T-helper 2 cell treated with Interferon-gamma antibody and Interleukin-4, amounts not matched to agents 5 μg/mL and 100 μg/mL, for 36 hours (primary cell): ENCODE data around the gene FNBP1L.
"Not testable (repeated sequence)": the region's sequence is repeated elsewhere in the genome, so short reads cannot be mapped to it uniquely, and the experiment has no call there.

Experiments used
- DNase-seq: peaks from one replicate; pipeline ENCODE4 v3.0.0; 2021; ENCODE audit warnings: low spot score
- H3K27ac Mint-ChIP-seq: one replicate; pipeline ENCODE4 v1.8.0; 2021; ENCODE audit warnings: mild to moderate bottlenecking, mixed read lengths
- H3K27me3 Mint-ChIP-seq: one replicate; pipeline ENCODE4 v1.8.0; 2021; ENCODE audit warnings: low read depth, mixed read lengths
- H3K36me3 Mint-ChIP-seq: one replicate; pipeline ENCODE4 v1.8.0; 2021; ENCODE audit warnings: low read depth, mixed read lengths
- H3K4me1 Mint-ChIP-seq: one replicate; pipeline ENCODE4 v1.8.0; 2021; ENCODE audit warnings: low read depth, mixed read lengths
- H3K4me3 Mint-ChIP-seq: one replicate; pipeline ENCODE4 v1.8.0; 2022; ENCODE audit warnings: mild to moderate bottlenecking, moderate library complexity, mixed read lengths
- H3K9me3 Mint-ChIP-seq: one replicate; pipeline ENCODE4 v1.8.0; 2021; ENCODE audit warnings: mixed read lengths

Gene FNBP1L

GRCh38 chr1:93579891-93580290 is 132.0 kb downstream of the FNBP1L start:
- Mint-ChIP-seq H3K27ac (no peak overlapping the region), H3K36me3 (peaks cover 2% of the 10 kb centered on the region), H3K9me3 (no peaks in the 10 kb centered on the region), H3K4me1 (no peaks in the 10 kb centered on the region), H3K4me3 (no peak overlapping the region), H3K27me3 (no peaks in the 10 kb centered on the region)
- no peak for DNase-seq

- H3K9me3 Mint-ChIP-seq, result no peaks in the 10 kb centered on the region
- no peaks in the 10 kb centered on the region for H3K4me1 Mint-ChIP-seq
- H3K4me3 Mint-ChIP-seq, result no peak overlapping the region
- no peak for DNase-seq
- no peak overlapping the region for H3K27ac Mint-ChIP-seq
- no peaks in the 10 kb centered on the region for H3K27me3 Mint-ChIP-seq
- no peaks in the 10 kb centered on the region for H3K36me3 Mint-ChIP-seq
Observed at GRCh38 chr1:93581917-93582850, 134.3 kb downstream of the FNBP1L start.

- DNase-seq, result no peak
- H3K27ac Mint-ChIP-seq, result no peak overlapping the region
- no peaks in the 10 kb centered on the region for H3K27me3 Mint-ChIP-seq
- no peak overlapping the region for H3K4me3 Mint-ChIP-seq
- peaks cover 8% of the 10 kb centered on the region for H3K36me3 Mint-ChIP-seq
- no peaks in the 10 kb centered on the region for H3K9me3 Mint-ChIP-seq
- H3K4me1 Mint-ChIP-seq, result peaks cover 6% of the 10 kb centered on the region
Observed at GRCh38 chr1:93584261-93585003, 136.5 kb downstream of the FNBP1L start.

GRCh38 chr1:93585059-93585966 is 137.4 kb downstream of the FNBP1L start:
- H3K4me1 Mint-ChIP-seq, result peaks cover 9% of the 10 kb centered on the region
- H3K9me3 Mint-ChIP-seq, result no peaks in the 10 kb centered on the region
- no peak for DNase-seq
- no peak overlapping the region for H3K4me3 Mint-ChIP-seq
- H3K27me3 Mint-ChIP-seq, result no peaks in the 10 kb centered on the region
- no peak overlapping the region for H3K27ac Mint-ChIP-seq
- H3K36me3 Mint-ChIP-seq, result peaks cover 14% of the 10 kb centered on the region

GRCh38 chr1:93587354-93587753 is 139.4 kb downstream of the FNBP1L start:
- no peak overlapping the region for H3K27ac Mint-ChIP-seq
- no peaks in the 10 kb centered on the region for H3K27me3 Mint-ChIP-seq
- peaks cover 14% of the 10 kb centered on the region for H3K36me3 Mint-ChIP-seq
- H3K4me3 Mint-ChIP-seq, result no peak overlapping the region
- peaks cover 18% of the 10 kb centered on the region for H3K4me1 Mint-ChIP-seq
- DNase-seq, result no peak
- H3K9me3 Mint-ChIP-seq, result no peaks in the 10 kb centered on the region

- Mint-ChIP-seq H3K4me1 (peaks cover 18% of the 10 kb centered on the region), H3K27me3 (no peaks in the 10 kb centered on the region), H3K36me3 (peaks cover 14% of the 10 kb centered on the region), H3K4me3 (no peak overlapping the region), H3K9me3 (no peaks in the 10 kb centered on the region), H3K27ac (peak overlapping the region; percentile 14)
- DNase-seq, result no peak
Observed at GRCh38 chr1:93588206-93588605, 140.3 kb downstream of the FNBP1L start.

- H3K27ac Mint-ChIP-seq, result no peak overlapping the region
- peaks cover 14% of the 10 kb centered on the region for H3K36me3 Mint-ChIP-seq
- no peaks in the 10 kb centered on the region for H3K9me3 Mint-ChIP-seq
- no peak overlapping the region for H3K4me3 Mint-ChIP-seq
- H3K27me3 Mint-ChIP-seq, result no peaks in the 10 kb centered on the region
- DNase-seq, result no peak
- H3K4me1 Mint-ChIP-seq, result peaks cover 18% of the 10 kb centered on the region
Observed at GRCh38 chr1:93588955-93589354, 141.0 kb downstream of the FNBP1L start.

- H3K27ac Mint-ChIP-seq, H3K4me3 Mint-ChIP-seq, DNase-seq, H3K9me3 Mint-ChIP-seq, H3K27me3 Mint-ChIP-seq: not testable (repeated sequence)
- Mint-ChIP-seq H3K4me1 (peaks cover 18% of the 10 kb centered on the region), H3K36me3 (peaks cover 14% of the 10 kb centered on the region)
Observed at GRCh38 chr1:93591291-93591675, 143.4 kb downstream of the FNBP1L start.

- Mint-ChIP-seq H3K4me3 (no peak overlapping the region), H3K9me3 (no peaks in the 10 kb centered on the region), H3K27me3 (peaks cover 12% of the 10 kb centered on the region), H3K27ac (no peak overlapping the region), H3K4me1 (peaks cover 18% of the 10 kb centered on the region), H3K36me3 (peaks cover 14% of the 10 kb centered on the region)
- DNase-seq, result no peak
Observed at GRCh38 chr1:93591676-93592550, 144.0 kb downstream of the FNBP1L start.

- no peak for DNase-seq
Observed at GRCh38 chr1:93592551-93592949, 144.6 kb downstream of the FNBP1L start.

GRCh38 chr1:93593854-93594602 is 146.1 kb downstream of the FNBP1L start:
- Mint-ChIP-seq H3K36me3 (peaks cover 6% of the 10 kb centered on the region), H3K4me3 (no peak overlapping the region), H3K9me3 (no peaks in the 10 kb centered on the region), H3K27ac (no peak overlapping the region), H3K27me3 (peaks cover 17% of the 10 kb centered on the region), H3K4me1 (peaks cover 11% of the 10 kb centered on the region)
- no peak for DNase-seq

More at GRCh38 chr1:93592551-93592949, 144.6 kb downstream of the FNBP1L start:
- H3K36me3 Mint-ChIP-seq, result peaks cover 14% of the 10 kb centered on the region
- H3K9me3 Mint-ChIP-seq, result no peaks in the 10 kb centered on the region
- peaks cover 17% of the 10 kb centered on the region for H3K27me3 Mint-ChIP-seq
- peaks cover 18% of the 10 kb centered on the region for H3K4me1 Mint-ChIP-seq
- H3K4me3 Mint-ChIP-seq, result no peak overlapping the region
- no peak overlapping the region for H3K27ac Mint-ChIP-seq

- Mint-ChIP-seq H3K36me3 (peaks cover 6% of the 10 kb centered on the region), H3K27me3 (peaks cover 17% of the 10 kb centered on the region), H3K4me1 (peaks cover 11% of the 10 kb centered on the region), H3K4me3 (no peak overlapping the region), H3K9me3 (no peaks in the 10 kb centered on the region), H3K27ac (no peak overlapping the region)
- no peak for DNase-seq
Observed at GRCh38 chr1:93594603-93594880, 146.6 kb downstream of the FNBP1L start.
